GM21786 (cell line): ENCODE results near the gene UGT1A10.
A peak's percentile ranks its signal among the peaks of the same experiment; 100 is the strongest.
"Not testable (repeated sequence)": the region's sequence is repeated elsewhere in the genome, so short reads cannot be mapped to it uniquely, and the experiment has no call there.

ENCODE experiments used
- ATAC-seq: cut with Tn5 transposase; IDR thresholded peaks from one replicate; pipeline ENCODE4 v1.9.1; 2021; ENCODE audit not compliant: unreplicated experiment

UGT1A10 gene

DNA sequence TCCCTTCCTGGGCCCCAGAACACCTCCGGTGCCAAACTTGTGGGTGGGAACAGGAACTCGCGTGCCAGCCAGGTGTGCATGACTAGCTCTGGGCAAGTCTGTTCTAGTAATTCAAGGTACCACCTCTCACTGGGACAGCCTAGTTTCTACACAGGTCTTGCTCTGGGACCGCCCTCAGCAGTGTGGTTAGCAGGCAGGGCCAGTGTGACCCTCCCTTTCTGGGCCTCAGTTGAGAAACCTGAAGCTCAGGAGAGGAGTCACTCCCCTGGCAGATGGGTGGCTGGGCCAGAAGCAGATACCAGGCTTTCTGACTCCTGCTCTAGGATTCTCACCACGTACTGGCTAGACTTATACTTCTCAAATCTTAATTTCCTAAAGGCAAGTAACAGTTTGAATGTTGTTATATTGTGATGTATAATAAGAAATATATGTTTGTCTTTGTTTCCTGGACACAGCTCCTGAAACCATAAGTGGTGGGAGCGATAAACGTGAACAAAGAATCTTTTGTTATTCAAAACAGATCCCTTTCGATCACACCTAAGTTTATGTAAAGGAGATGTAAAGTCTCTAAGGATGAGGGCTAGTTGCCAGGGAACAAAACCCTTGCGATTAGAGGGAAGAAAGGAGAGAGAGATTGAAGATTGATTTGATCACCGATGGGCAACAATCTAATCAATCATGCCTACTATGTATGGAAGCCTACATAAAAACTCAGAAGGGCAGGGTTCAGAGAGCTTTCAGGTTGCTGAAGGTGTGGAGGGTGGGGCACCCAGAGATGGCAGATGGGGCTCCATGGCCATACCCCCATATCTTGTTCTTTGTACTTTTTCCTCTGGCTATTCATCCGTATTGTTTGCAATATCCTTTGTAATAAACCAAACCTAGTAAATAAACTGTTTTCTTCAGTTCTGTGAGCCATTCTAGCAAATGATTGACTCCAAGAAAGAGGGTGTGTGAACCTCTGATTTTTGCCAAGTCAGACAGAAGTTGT is 55.5 kb downstream of the UGT1A10 start:
- no peak for ATAC-seq

DNA sequence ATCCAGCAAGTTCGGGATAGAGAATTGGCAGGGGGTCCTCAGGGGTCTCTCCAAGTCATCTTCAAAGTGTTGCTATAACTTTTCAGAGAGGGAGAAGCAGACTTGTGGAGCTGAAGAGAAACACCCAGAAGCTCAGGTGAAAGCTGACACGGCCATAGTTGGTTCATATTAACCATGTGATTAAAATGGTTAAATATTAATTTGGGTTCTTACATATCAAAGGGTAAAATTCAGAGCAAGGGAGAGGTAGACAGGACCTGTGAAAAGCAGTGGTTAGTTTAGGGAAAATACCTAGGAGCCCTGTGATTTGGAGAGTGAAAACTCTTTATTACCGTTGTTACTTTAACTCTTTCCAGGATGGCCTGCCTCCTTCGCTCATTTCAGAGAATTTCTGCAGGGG is 56.4 kb downstream of the UGT1A10 start, which contains the start of gene UGT1A6:
Gene UGT1A6, plus strand, starts transcription at position 243 of the 400 bp plus-strand sequence. Its CDS starts 115 bp downstream, at position 358.
- no peak for ATAC-seq

DNA sequence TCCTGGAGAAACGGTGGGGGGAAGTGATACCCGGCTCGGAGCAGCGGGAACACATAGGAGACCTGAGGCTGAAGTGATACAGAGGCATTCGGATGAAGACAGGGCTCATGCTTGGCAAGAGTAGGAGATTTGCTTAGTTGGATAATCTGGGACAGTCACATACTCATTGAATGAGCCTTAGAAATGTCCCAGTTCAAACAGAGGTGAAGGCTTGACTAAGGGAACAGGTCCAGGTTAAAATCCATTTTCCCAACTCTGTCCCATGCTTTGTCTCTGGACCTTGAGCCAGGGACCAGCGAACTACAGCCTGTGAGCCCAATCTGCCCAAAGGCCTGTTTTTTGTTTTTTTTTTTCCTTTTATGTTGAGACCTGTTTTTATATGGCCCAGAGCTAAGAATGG is 57.7 kb downstream of the UGT1A10 start:
- ATAC-seq: no peak

DNA sequence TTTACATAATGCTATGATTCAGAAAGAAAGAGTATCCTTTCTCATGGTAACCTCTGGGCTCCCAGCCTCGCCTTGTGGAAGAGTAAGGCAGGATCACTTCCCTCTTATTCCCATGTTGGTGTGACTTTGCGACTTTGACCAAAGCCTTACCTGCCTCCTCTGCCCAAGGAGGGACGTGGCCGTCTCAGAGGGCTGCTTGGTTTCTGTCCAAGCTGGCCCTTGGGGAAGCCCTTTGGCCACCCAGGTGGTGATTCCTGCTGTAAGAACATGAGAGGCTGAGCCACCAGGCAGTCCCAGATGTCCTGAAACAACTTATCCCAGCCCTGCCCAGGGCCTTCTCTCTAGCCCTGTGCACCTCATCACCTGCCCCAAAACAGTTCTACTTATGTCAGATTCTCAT is 62.5 kb downstream of the UGT1A10 start:
- ATAC-seq: no peak

DNA sequence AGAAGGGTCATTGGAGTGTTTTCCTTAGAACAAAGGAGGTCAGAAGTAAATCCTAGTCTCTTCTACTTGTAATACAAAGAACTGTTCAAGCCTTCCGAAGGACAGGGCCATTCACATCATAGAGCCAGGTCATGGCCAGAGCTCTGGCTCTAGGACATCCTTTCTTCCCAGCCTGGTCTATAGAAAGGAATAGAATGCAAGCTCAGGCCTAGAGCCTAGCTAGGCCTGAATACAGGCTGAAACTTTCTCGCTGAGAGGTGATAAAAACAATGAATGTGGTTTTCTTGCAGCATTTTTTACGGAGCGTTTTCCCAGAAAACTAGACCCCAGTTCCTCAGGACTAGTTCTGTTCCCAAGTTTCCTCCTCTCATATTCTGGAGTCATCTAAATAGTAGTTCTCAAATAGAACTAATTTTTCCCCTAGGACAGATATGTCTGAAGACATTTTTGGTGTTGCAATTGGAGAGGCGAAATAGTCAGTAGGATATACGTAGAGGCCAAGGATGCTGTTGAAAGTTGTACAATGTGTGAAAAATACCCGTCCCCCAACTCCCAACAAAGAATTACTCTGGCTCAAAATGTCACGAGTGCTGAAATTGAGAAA is 63.3 kb downstream of the UGT1A10 start:
- no peak for ATAC-seq

DNA sequence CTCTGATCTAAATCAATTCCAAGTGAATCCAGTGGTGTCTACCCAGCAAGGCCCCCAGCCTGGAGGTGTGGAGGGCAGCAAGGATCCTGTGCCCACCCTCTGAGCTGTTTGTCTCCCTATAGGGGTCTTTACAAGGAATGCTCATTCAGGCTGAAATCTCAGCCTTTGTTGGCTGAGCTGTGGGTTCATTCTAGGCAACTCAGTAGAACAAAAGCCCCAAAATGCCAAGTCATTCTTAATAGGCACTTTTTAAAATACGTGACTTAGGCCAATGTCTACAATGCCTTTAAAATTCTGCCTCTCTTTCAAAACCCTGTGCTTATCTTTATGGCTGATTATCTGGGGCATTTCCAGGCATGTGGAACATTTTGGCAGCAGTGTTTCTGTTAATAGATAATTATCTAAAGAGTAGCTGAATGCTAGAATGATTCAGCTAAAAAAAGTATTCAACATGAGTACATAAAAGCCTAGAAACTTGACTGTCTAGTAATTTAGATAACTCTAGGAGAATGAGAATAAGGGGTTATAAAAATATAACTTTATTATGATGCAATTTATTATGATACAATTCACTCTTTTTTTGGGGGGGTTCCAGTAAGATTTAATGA is 63.9 kb downstream of the UGT1A10 start:
- ATAC-seq: no peak

DNA sequence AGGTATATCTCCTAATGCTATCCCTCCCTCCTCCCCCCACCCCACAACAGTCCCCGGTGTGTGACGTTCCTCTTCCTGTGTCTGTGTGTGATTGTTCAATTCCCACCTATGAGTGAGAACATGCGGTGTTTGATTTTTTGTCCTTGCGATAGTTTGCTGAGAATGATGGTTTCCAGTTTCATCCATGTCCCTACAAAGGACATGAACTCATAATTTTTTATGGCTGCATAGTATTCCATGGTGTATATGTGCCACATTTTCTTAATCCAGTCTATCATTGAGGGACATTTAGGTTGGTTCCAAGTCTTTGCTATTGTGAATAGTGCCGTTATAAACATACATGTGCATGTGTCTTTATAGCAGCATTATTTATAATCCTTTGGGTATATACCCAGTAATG is 64.6 kb downstream of the UGT1A10 start:
- not testable (repeated sequence) for ATAC-seq

DNA sequence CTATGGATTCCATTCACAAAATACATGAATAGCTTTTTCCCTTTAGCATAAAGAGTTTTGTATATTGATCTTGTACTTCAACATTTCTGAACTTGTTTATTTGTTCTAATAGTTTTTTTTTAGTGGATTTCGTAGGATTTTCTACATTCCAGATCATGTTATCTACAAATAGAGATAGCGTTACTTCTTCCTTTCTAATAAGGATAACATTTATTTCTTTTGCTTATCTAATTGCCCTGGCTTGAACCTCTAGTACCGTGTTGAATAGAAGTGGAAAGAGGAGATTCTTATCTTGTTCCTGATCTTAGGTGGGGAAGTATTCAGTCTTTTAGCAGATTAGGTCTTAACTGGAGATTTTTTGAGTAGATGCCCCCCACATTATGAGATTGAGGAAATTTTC is 66.0 kb downstream of the UGT1A10 start:
- no peak for ATAC-seq

DNA sequence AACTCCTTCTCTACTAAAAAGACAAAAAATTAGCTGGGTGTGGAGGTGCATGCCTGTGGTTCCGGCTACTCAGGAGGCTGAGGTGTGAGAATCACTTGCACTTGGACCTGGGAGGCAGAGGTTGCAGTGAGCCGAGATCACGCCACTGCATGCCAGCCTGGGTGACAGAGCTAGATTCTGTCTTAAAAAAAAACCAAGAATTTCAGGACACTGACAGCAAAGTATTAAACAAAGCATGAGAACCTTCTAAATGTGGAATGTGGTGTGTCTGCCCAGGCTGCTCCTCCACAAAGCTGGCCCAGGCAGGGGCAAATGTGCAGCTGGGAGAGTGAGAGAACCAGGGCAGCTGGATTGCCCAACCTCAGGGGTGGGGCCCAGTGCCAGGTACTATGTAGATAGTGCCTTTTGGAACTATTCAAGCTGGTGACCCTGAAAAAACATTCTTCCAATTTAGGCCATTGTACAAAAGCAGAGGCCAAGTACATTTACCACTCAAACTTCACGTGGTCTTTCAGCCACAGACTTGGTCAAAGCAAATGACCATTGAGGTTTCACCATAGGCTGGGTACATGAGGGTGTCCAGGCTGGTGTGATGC is 69.8 kb downstream of the UGT1A10 start:
- ATAC-seq: no peak

DNA sequence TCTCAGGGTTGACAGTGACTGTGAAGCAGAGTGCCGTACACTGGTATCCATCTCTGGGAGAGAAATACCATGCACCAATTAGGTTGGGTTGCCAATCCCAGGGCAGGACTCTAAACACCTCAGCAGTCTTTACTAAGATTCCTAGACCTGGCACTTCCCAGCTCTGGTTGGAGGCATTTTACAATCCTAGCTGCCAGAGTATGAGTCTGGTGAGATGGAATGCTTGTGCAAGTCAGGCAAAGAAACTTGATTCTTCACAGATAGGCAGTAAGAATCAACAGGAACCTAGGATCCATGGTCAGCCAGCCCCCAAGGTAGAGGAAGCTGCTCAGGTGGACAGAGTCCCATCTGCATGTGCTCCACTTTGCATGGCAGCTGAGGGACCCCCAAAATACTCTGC is 70.5 kb downstream of the UGT1A10 start:
- ATAC-seq: no peak

DNA sequence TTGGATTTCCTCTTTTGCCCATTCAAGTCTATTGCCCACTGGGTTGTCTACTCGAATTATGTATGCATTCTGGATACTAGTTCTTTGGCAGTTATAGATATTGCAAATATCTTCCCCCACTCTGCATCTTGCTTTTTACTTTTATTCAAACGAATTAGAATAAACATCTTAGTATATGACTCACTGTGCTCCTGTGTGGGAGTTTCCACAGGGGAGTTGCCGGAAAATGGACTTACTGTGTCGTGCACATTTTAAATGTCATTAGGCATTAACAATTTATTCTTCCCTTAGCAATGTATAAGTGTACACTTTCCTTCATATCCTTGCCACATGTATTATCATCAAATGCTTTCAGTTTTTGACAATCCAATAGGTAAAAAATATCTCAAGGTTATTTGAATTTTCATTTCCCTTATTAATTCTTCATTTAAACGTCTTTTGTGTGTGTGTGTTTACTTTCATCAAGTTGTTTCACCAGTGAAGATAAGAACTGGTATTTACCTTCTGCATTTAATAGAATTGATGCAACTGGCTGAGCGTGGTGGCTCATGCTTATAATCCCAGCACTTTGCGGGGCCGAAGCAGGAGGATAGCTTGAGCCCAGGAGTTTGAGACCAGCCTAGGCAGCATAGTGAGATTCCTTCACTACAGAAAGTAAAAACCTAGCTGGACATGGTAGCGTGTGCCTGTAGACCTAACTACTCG is 71.8 kb downstream of the UGT1A10 start:
- no peak for ATAC-seq

DNA sequence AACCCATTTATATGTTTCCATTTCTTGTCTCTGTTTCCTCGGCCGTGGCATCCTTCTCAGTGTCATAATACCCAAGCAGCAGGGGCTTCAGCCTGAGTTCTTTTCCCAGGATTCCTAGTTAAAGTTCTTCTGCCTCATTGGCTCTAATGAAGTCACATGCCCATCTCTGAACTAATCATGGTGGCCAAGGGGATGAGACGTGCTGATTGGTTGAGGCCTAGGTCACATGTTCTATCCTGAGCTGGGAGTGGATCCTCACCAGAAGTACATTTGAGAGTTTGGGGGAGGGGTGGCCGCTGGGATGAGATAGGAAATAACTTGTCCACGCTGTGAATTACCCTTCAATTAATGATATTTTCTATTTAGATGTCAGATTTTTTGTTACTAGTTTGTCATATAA is 72.7 kb downstream of the UGT1A10 start:
- no peak for ATAC-seq

DNA sequence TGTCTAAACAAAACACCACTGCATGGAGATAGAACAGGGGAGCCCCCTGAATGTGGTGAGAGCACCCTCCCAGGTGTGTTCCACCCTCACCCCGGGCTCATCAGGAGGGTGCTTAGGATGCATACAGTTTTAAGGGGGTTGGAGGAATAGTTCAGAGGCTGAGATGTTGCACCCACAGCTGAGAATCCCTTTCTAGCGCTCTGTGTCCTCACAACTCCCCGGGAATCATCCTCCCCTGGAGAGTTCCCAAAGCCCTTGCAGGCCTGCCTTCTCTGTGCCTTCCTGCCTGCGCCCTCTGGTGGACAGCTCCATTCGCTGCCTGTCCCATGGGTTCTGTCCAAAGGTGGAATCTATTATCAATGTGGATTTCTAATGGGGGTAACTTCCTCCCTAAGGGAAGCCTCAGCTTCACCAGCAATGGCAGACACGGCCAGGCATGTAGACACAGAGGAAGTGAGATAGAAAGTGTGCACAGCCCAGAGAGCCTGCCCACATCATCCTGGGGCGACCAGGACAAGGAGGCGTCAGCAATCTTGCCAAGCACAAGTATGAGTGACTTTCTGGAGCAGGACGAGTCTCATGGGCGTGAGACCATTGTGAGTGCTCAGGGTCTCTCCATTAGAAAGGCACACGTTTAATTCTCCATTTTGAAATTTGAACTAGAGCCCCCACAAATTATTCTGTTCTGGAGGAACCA is 75.2 kb downstream of the UGT1A10 start:
- peak; percentile 74 for ATAC-seq

DNA sequence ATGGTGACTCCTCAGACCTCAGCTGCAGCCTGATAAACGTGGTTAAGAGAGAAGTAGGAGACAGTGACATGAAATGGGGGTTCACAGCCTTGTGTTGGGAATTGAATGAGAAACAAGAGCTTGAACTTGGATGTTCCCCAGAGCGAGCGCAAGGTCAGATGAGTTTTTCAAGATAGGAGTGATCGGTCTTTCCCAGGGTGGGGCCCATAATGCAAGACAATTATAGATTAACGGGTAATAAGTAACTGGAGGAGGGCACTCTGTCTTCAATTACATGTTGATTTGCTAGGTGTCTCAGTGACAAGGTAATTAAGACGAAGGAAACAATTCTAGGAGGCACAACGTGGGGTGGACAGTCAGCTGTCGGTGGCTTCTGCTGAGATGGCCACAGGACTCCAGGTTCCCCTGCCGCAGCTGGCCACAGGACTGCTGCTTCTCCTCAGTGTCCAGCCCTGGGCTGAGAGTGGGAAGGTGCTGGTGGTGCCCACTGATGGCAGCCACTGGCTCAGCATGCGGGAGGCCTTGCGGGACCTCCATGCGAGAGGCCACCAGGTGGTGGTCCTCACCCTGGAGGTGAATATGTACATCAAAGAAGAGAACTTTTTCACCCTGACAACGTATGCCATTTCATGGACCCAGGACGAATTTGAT is 76.5 kb downstream of the UGT1A10 start, which contains the start of gene UGT1A5:
Gene UGT1A5, plus strand, starts transcription at position 297 of the 651 bp plus-strand sequence. Its CDS starts 85 bp downstream, at position 382.
- no peak for ATAC-seq

DNA sequence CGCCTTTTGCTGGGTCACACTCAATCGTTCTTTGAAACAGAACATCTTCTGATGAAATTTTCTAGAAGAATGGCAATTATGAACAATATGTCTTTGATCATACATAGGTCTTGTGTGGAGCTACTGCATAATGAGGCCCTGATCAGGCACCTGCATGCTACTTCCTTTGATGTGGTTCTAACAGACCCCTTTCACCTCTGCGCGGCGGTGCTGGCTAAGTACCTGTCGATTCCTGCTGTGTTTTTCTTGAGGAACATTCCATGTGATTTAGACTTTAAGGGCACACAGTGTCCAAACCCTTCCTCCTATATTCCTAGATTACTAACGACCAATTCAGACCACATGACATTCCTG is 77.0 kb downstream of the UGT1A10 start:
- ATAC-seq: no peak

DNA sequence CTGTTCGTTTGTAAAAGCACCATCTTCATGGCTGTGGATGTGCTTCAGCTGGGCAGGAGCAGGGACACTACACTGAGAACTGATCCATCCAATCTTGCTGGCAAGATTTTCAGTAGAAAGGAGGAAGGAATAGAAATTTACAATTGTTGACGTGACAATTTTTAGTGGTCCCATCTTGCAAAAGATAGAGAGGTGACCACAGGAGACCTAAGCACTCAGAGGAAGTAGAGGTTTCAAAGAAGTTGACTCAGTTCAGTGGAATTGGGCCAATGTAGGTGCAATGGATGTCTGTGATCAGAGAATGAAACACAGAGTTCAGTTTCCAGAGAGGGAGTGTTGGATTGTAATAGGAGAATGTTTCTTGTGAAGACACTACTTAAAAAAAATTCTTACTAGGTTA is 77.9 kb downstream of the UGT1A10 start:
- ATAC-seq: no peak

DNA sequence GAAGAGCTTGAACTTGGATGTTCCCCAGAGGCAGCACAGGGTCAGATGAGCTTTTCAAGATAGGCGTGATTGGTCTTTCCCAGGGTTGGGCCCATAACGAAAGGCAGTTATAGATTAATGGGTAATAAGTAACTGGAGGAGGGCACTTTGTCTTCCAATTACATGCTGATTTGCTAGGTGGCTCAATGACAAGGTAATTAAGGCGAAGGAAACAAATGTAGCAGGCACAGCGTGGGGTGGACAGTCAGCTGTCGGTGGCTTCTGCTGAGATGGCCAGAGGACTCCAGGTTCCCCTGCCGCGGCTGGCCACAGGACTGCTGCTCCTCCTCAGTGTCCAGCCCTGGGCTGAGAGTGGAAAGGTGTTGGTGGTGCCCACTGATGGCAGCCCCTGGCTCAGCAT is 82.3 kb downstream of the UGT1A10 start, which contains the start of gene UGT1A4:
Gene UGT1A4, plus strand, starts transcription at position 185 of the 400 bp plus-strand sequence. Its CDS starts 85 bp downstream, at position 270.
- no peak for ATAC-seq

DNA sequence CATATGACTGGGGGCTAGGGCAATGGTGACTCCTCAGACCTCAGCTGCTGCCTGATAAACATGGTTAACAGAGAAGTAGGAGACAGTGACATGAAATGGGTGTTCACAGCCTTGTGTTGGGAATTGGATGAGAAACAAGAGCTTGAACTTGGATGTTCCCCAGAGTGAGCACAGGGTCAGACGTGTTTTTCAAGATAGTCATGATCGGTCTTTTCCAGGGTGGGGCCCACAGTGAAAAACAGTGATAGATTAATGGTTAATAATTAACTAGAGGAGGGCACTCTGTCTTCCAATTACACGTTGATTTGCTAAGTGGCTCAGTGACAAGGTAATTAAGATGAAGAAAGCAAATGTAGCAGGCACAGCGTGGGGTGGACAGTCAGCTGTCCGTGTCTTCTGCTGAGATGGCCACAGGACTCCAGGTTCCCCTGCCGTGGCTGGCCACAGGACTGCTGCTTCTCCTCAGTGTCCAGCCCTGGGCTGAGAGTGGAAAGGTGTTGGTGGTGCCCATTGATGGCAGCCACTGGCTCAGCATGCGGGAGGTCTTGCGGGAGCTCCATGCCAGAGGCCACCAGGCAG is 92.6 kb downstream of the UGT1A10 start, which contains the start of gene UGT1A3:
Gene UGT1A3, plus strand, starts transcription at position 320 of the 579 bp plus-strand sequence. Its CDS starts 85 bp downstream, at position 405.
- ATAC-seq: no peak
